ENCODE data around the gene MCHR1. TPM values are rescaled to one million over a fixed set of nuclear protein-coding genes. Genes with fewer than 3 reads are reported as not detected.

The MCHR1 gene
- total and polyA plus RNA-seq, 2 of the 13 experiments (the other 11 are each of a cell fraction or from before 2014, with no cell fraction given): 0.40 to 0.83 TPM

DNA sequence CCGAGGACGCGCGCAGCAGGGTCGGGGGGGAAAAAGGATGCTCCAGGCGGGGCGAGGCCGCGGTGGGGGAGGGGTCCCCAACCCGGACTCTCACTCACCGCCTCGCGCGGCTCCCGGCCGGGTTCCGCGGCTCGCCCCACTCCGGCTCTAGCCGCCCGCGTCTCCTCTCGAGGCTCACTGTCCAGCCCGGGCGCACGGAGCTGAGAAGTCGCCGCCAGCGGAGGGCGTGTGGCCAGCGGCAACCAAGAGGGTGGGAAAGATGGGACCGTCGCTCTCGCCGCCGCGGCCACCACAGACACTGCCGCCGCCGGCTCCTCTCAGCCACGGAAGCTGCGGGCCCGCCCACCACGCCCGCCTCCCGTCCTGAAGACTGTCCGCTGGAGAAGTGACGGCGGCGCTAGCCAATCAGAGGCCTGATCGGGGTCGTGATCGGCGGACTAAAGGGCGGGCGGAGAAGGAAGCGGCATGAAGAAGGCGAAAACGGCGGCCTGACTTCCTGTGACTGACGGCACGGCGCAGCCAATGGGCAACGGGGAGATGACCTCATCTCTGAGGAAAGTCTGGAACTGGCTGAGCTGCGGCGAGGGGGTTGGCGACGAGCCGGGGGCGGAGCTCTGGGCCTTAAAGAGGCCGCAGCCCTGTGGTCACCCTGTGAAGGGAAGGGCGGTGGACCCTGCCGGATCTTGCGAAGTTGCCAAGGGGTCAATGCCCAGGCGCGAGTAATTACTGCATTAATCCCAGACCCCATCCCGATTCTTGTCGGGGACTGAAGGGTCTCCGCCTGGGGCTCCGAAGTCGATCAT is 42.7 kb upstream of the MCHR1 start, which contains the start of gene MRTFA (continued):
- TF ChIP-seq HES4 (CRISPR knock-in tag; IDR thresholded peaks at IDR 0.05; ENCODE audit: borderline replicate concordance) (no peak), JARID2 (CRISPR knock-in tag; IDR thresholded peaks at IDR 0.05; ENCODE audit: insufficient replicate concordance) (no peak), ZNF614 (CRISPR knock-in tag; IDR thresholded peaks at IDR 0.05; ENCODE audit: borderline replicate concordance) (no peak), HNRNPK (IDR thresholded peaks at IDR 0.05; ENCODE audit: low read depth, low read length, poor library complexity, severe bottlenecking) (peak; percentile 83), ZNF264 (CRISPR knock-in tag; IDR thresholded peaks at IDR 0.05) (peak; percentile 29; the same call in 1 of the 2 replicates), ZSCAN25 (CRISPR knock-in tag; IDR thresholded peaks at IDR 0.05) (no peak; the same call in 1 of the 2 replicates), ZEB1 (IDR thresholded peaks at IDR 0.05; ENCODE audit: insufficient replicate concordance, low read depth) (no peak), RCOR2 (CRISPR knock-in tag; IDR thresholded peaks at IDR 0.05) (no peak), ZNF781 (CRISPR knock-in tag; IDR thresholded peaks at IDR 0.05; ENCODE audit: borderline replicate concordance, not compliant biosample characterization) (peak; percentile 43), ARNT2 (CRISPR knock-in tag; IDR thresholded peaks at IDR 0.05; ENCODE audit: low read depth) (peak; percentile 86), ZSCAN22 (CRISPR knock-in tag; IDR thresholded peaks at IDR 0.05) (no peak), RAD21 (CRISPR knock-in tag; IDR thresholded peaks at IDR 0.05) (peak; percentile 69; the same call in 1 of the 2 replicates), NFE2L1 (CRISPR knock-in tag; IDR thresholded peaks at IDR 0.05; ENCODE audit: borderline replicate concordance) (no peak), ZC3H13 (CRISPR knock-in tag; IDR thresholded peaks at IDR 0.05) (no peak), ZNF777 (CRISPR knock-in tag; IDR thresholded peaks at IDR 0.05) (0 out of 2 replicates have a peak, but pooled peaks have one; percentile 30), ZNF20 (CRISPR knock-in tag; IDR thresholded peaks at IDR 0.05) (no peak), XRCC5 (optimal IDR thresholded peaks at IDR 0.05; ENCODE audit: low read length) (no peak), KDM2A (CRISPR knock-in tag; IDR thresholded peaks at IDR 0.05; ENCODE audit: borderline replicate concordance, low read depth) (peak; percentile 78; the same call in 1 of the 2 replicates), ZNF713 (CRISPR knock-in tag; IDR thresholded peaks at IDR 0.05) (no peak), SIX4 (CRISPR knock-in tag; IDR thresholded peaks at IDR 0.05) (no peak), ZNF577 (CRISPR knock-in tag; IDR thresholded peaks at IDR 0.05; ENCODE audit: borderline replicate concordance, low read depth) (no peak), HDAC6 (IDR thresholded peaks at IDR 0.05; ENCODE audit: low read depth, low read length) (no peak), ZNF441 (CRISPR knock-in tag; IDR thresholded peaks at IDR 0.05; ENCODE audit: borderline replicate concordance) (no peak)
- TF ChIP-seq, protein P1, sequence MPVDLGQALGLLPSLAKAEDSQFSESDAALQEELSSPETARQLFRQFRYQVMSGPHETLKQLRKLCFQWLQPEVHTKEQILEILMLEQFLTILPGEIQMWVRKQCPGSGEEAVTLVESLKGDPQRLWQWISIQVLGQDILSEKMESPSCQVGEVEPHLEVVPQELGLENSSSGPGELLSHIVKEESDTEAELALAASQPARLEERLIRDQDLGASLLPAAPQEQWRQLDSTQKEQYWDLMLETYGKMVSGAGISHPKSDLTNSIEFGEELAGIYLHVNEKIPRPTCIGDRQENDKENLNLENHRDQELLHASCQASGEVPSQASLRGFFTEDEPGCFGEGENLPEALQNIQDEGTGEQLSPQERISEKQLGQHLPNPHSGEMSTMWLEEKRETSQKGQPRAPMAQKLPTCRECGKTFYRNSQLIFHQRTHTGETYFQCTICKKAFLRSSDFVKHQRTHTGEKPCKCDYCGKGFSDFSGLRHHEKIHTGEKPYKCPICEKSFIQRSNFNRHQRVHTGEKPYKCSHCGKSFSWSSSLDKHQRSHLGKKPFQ (CRISPR knock-in tag; IDR thresholded peaks at IDR 0.05; ENCODE audit: insufficient replicate concordance): no peak
- TF ChIP-seq, protein P2, sequence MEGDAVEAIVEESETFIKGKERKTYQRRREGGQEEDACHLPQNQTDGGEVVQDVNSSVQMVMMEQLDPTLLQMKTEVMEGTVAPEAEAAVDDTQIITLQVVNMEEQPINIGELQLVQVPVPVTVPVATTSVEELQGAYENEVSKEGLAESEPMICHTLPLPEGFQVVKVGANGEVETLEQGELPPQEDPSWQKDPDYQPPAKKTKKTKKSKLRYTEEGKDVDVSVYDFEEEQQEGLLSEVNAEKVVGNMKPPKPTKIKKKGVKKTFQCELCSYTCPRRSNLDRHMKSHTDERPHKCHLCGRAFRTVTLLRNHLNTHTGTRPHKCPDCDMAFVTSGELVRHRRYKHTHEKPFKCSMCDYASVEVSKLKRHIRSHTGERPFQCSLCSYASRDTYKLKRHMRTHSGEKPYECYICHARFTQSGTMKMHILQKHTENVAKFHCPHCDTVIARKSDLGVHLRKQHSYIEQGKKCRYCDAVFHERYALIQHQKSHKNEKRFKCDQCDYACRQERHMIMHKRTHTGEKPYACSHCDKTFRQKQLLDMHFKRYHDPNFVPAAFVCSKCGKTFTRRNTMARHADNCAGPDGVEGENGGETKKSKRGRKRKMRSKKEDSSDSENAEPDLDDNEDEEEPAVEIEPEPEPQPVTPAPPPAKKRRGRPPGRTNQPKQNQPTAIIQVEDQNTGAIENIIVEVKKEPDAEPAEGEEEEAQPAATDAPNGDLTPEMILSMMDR (CRISPR knock-in tag; IDR thresholded peaks at IDR 0.05): no peak; the same call in 1 of the 2 replicates
- TF ChIP-seq, protein P3, sequence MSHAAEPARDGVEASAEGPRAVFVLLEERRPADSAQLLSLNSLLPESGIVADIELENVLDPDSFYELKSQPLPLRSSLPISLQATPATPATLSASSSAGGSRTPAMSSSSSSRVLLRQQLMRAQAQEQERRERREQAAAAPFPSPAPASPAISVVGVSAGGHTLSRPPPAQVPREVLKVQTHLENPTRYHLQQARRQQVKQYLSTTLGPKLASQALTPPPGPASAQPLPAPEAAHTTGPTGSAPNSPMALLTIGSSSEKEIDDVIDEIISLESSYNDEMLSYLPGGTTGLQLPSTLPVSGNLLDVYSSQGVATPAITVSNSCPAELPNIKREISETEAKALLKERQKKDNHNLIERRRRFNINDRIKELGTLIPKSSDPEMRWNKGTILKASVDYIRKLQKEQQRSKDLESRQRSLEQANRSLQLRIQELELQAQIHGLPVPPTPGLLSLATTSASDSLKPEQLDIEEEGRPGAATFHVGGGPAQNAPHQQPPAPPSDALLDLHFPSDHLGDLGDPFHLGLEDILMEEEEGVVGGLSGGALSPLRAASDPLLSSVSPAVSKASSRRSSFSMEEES (CRISPR knock-in tag; IDR thresholded peaks at IDR 0.05): no peak

Measured in HepG2 (cell line).